Type B pancreatic cell (in vitro differentiated cells): ENCODE measurements around the gene SLC6A1. TPM values are rescaled to one million over a fixed set of nuclear protein-coding genes. Genes with fewer than 3 reads are reported as not detected.

Experiments used
- DNase-seq: peaks from one replicate; pipeline ENCODE4 v3.0.0; 2021; ENCODE audit warnings: mixed read lengths; ENCODE audit not compliant: unreplicated experiment; ENCODE audit errors: extremely low spot score
- H3K27ac Mint-ChIP-seq: 2 replicates; pipeline ENCODE4 v1.8.0; 2021; ENCODE audit warnings: mild to moderate bottlenecking, mixed read lengths
- H3K27me3 Mint-ChIP-seq: 2 replicates; pipeline ENCODE4 v1.8.0; 2021; ENCODE audit warnings: mixed read lengths
- H3K36me3 Mint-ChIP-seq: 2 replicates; pipeline ENCODE4 v1.8.0; 2021; ENCODE audit warnings: mixed read lengths
- H3K4me1 Mint-ChIP-seq: one replicate; pipeline ENCODE4 v1.8.0; 2021; ENCODE audit warnings: mixed read lengths; ENCODE audit not compliant: unreplicated experiment
- H3K4me3 Mint-ChIP-seq: 2 replicates; pipeline ENCODE4 v1.8.0; 2021; ENCODE audit warnings: mild to moderate bottlenecking, mixed read lengths
- H3K9me3 Mint-ChIP-seq: 2 replicates; pipeline ENCODE4 v1.8.0; 2021; ENCODE audit warnings: mixed read lengths
- total RNA-seq: library from RNA; stranded (reverse); gene quantifications from 2 replicates; pipeline ENCODE4 v1.2.1, GENCODE V29; 2021; ENCODE audit warnings: low replicate concordance
- TF ChIP-seq, protein P1 (sequence below): fragments of 200-600 bp; sonication (generic); conservative IDR thresholded peaks from 2 replicates; pipeline ENCODE4 v1.5.0; 2021; ENCODE audit warnings: antibody characterized with exemption, mild to moderate bottlenecking

Gene SLC6A1
- total RNA-seq, 1 donor from 2014 or later: 6.3 TPM

DNA sequence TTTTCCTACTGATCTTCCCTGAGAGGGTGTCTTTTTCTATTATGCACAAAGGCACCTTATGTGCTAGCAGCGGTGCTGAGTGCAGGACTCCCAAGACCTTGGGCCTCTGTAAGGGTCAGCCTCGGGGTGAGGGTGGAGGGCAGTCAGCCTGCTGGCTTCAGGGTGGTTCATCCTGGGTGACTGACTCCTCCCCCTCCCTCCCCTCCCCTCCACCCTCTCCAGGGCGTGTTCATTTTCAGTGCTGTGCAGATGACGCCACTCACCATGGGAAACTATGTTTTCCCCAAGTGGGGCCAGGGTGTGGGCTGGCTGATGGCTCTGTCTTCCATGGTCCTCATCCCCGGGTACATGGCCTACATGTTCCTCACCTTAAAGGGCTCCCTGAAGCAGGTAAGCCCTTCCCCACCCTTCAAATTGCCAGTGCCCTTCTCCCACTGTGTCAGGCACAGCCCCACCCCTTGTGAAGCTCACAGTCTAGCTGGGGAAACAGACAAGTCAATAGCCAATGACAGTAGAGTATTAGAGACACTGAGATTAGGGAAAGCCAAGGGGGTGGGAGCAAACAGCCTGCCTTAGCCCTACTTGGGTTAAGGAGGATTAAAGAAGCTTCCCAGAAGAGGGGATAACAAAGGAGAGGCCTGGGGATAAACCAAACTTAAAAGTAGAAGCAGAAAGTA lies 41.9 kb downstream of the SLC6A1 start:
- TF ChIP-seq, protein P1, sequence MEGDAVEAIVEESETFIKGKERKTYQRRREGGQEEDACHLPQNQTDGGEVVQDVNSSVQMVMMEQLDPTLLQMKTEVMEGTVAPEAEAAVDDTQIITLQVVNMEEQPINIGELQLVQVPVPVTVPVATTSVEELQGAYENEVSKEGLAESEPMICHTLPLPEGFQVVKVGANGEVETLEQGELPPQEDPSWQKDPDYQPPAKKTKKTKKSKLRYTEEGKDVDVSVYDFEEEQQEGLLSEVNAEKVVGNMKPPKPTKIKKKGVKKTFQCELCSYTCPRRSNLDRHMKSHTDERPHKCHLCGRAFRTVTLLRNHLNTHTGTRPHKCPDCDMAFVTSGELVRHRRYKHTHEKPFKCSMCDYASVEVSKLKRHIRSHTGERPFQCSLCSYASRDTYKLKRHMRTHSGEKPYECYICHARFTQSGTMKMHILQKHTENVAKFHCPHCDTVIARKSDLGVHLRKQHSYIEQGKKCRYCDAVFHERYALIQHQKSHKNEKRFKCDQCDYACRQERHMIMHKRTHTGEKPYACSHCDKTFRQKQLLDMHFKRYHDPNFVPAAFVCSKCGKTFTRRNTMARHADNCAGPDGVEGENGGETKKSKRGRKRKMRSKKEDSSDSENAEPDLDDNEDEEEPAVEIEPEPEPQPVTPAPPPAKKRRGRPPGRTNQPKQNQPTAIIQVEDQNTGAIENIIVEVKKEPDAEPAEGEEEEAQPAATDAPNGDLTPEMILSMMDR: no peak
- Mint-ChIP-seq H3K4me1 (no peaks in the 10 kb centered on the region), H3K9me3 (no peaks in the 10 kb centered on the region), H3K36me3 (no peaks in the 10 kb centered on the region), H3K27me3 (peaks cover 42% of the 10 kb centered on the region), H3K27ac (no peak overlapping the region), H3K4me3 (no peak overlapping the region)
- DNase-seq: no peak

DNA sequence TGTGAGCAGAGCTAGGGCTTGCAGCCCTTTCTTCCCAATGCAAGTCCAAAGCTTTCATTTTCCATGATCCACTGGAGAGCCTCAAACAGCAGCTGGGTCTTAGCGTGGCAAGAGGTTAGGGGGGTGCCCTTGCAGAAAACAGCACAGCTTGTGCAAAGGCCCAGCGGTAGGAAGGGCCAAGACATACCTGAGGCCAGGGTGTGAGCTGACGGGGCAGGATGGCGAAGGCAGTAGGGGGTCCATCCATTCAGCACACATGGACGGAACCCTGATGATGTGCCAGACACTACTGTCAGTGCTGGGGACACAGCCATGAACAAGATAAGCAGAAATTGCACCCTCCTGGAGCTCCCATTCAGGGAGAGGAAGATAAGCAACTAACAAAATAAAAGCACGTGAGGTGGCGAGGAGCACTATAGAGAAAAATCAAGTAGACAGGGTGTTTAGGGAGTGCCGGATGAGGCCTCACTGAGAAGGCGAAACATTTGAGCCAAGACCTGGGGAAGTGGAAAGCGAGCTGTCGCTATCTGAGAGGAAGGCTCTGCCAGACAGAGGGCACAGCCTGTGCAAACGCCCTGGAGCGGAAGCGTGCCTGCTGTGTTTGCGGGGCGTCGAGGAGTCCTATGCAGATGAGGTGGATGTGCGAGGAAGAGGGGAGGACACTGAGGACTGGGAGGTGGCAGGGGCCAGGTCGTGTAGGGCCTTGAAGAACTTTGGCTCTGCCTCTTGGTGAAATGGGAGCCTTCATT lies 43.4 kb downstream of the SLC6A1 start:
- H3K4me1 Mint-ChIP-seq: no peaks in the 10 kb centered on the region
- peaks cover 48% of the 10 kb centered on the region for H3K27me3 Mint-ChIP-seq
- H3K4me3 Mint-ChIP-seq: no peak overlapping the region
- no peak for DNase-seq
- no peak overlapping the region for H3K27ac Mint-ChIP-seq
- H3K36me3 Mint-ChIP-seq: no peaks in the 10 kb centered on the region
- H3K9me3 Mint-ChIP-seq: no peaks in the 10 kb centered on the region
- TF ChIP-seq, protein P1: no peak

DNA sequence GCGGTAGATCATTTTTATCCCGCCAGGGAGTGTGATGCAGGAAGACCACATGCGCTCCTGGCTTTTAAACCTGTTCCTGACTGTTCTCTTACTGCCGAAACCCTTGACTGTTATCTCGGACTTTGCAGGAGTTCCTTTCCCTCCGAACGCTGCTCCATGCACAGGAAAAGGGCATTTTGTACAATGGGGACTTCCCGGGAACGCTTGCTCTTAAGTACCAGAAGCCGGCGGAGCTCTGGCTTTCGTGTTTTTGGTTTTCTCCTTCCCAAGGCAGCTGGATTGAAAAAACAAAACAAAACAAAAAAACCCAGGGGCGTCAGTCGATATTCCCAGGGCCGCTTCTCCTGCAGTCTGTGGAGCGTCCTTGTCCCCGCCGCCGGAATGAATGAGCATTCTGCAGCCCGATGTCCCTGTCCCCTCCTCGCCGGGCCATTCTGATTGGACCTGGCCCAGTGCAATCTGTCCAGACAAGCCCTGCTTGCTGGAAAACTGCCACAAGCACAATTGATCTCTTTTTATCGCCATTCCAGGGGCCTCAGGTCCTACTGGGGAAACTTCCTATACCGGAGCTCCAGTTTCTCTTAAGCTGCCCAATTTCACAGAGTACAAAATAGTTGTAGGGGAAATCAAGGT lies 44.8 kb downstream of the SLC6A1 start:
- Mint-ChIP-seq H3K27ac (no peak overlapping the region), H3K36me3 (no peaks in the 10 kb centered on the region), H3K27me3 (peaks cover 52% of the 10 kb centered on the region), H3K9me3 (no peaks in the 10 kb centered on the region), H3K4me1 (no peaks in the 10 kb centered on the region), H3K4me3 (no peak overlapping the region)
- TF ChIP-seq, protein P1: no peak
- DNase-seq: no peak

DNA sequence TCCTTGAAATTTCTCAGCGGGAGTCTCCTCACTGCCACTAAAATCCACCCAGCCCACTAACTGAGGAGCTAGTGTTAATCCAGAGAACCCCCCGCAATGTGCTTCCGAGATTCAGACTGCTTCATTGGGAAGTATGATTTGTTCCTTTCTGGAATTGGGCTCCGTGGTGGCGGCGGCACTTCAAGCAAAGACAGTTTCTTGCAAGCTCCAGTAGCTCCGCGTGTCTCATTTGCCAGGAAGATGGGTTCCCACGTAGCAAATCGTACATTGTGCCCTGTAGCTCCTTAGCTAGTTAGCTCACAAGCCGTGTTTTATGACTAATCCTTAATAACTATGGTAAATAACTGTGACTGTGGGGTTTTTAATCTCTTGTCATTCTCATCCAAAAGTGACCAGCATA lies 45.4 kb downstream of the SLC6A1 start:
- no peaks in the 10 kb centered on the region for H3K4me1 Mint-ChIP-seq
- no peak overlapping the region for H3K4me3 Mint-ChIP-seq
- no peaks in the 10 kb centered on the region for H3K36me3 Mint-ChIP-seq
- H3K27me3 Mint-ChIP-seq: peaks cover 55% of the 10 kb centered on the region
- H3K27ac Mint-ChIP-seq: no peak overlapping the region
- TF ChIP-seq, protein P1: no peak
- no peaks in the 10 kb centered on the region for H3K9me3 Mint-ChIP-seq
- no peak for DNase-seq

DNA sequence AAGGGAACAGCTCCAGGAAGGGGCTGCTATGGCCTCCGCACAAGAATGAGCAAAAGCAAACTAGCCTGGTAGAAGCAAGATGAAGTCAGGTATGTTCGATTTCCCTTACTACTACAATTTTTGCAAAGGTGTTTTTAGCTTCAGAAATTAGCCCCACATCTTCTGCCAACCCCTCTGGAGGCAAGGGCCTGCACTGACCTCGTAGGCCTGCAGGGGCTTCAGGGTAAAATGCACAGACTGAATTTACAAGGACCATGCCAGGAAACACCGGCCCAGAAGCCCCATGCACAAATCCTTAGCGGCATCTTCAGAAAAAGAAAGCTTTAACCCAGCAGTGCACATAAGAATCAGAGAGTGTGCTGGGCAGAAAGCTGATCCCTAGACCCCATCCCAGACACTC lies 53.0 kb downstream of the SLC6A1 start:
- Mint-ChIP-seq H3K9me3 (no peaks in the 10 kb centered on the region), H3K27ac (no peak overlapping the region), H3K4me3 (no peak overlapping the region), H3K36me3 (no peaks in the 10 kb centered on the region), H3K4me1 (no peaks in the 10 kb centered on the region), H3K27me3 (peaks cover 34% of the 10 kb centered on the region)
- TF ChIP-seq, protein P1: peak; percentile 44
- no peak for DNase-seq
